HepG2 (cell line): Measurements from ENCODE around the gene SLC25A47. TPM values are rescaled to one million over a fixed set of nuclear protein-coding genes. Genes with fewer than 3 reads are reported as not detected.

Experiments used
- ATAC-seq: fragments of 200-7000 bp; cut with Tn5 transposase; 3 replicates; pipeline ENCODE4 v1.9.1; 2020; ENCODE audit warnings: mild to moderate bottlenecking, moderate library complexity
- BruUV-seq: library from RNA; stranded (reverse); fragments of 400-500 nt; replicated peaks from 2 replicates; lab custom pipeline; 2021; lab: Mats Ljungman, UMichigan
- CTCF ChIA-PET: fragments of 300-600 bp; formaldehyde crosslinking; extraction: SDS; loops from one replicate; lab custom pipeline; 2021; ENCODE audit warnings: low total read pairs, inconsistent platforms, low intra/inter-chr PET ratio; lab: Yijun Ruan, JAX
- POLR2A ChIA-PET: fragments of 350-600 bp; sonication (Branson Sonifier 250); formaldehyde crosslinking; loops from one replicate; lab custom pipeline; 2020; ENCODE audit warnings: antibody characterized with exemption, inconsistent platforms; lab: Yijun Ruan, JAX
- DNase-seq: peaks from one replicate; pipeline ENCODE4 v3.0.0-alpha.2; 2015; ENCODE audit warnings: low spot score
- FAIRE-seq: peaks from 3 replicates; lab custom pipeline; 2011; peaks lifted over from hg19 to GRCh38; lab: Jason Lieb, UNC
- H2AFZ ChIP-seq: one replicate; pipeline ENCODE4 v1.6.1; 2011; ENCODE audit warnings: low read length, inconsistent platforms
- H3K27ac ChIP-seq: fragments of 300-600 bp; 3 replicates; pipeline ENCODE4 v1.8.0; 2011; ENCODE audit warnings: mixed run types, mild to moderate bottlenecking, mixed read lengths, low read length, inconsistent platforms; ENCODE audit not compliant: insufficient read depth; ENCODE audit errors: extremely low read length
- H3K27me3 ChIP-seq, 2 experiments: fragments of 200-600 bp in 1 of 2; 2 replicates in 1 of 2; 3 replicates in 1 of 2; pipeline versions ENCODE4 v1.6.0 to v1.8.0; 2011; ENCODE audit warnings: low read length in 2 of 2, mild to moderate bottlenecking in 2 of 2, moderate library complexity in 2 of 2, inconsistent platforms in 1 of 2; ENCODE audit not compliant: insufficient read depth in 2 of 2, control insufficient read depth in 1 of 2
- H3K36me3 ChIP-seq, 2 experiments: fragments of 200-600 bp in 1 of 2; replicated peaks in 1 of 2; 2 replicates in 1 of 2; 3 replicates in 1 of 2; pipeline versions ENCODE4 v1.5.1 to v1.8.0; 2011; ENCODE audit warnings: low read length in 2 of 2, inconsistent platforms in 1 of 2; ENCODE audit not compliant: insufficient read depth in 2 of 2, control insufficient read depth in 1 of 2
- H3K4me1 ChIP-seq: 2 replicates; pipeline ENCODE4 v1.5.1; 2012; ENCODE audit warnings: low read length, inconsistent platforms; ENCODE audit not compliant: insufficient read depth
- H3K4me2 ChIP-seq: 2 replicates; pipeline ENCODE4 v1.6.0; 2011; ENCODE audit warnings: low read depth, low read length, inconsistent platforms
- H3K4me3 ChIP-seq, 3 experiments: fragments of 200-600 bp in 1 of 3; sonication (generic), shearing (Covaris generic) in 1 of 3; replicated peaks in 1 of 3; 2 replicates each; pipeline ENCODE4 v1.5.1; 2011 to 2016; ENCODE audit warnings: low read length in 3 of 3, inconsistent platforms in 2 of 3, low read depth in 2 of 3, mild to moderate bottlenecking in 2 of 3, control low read depth in 1 of 3, mixed read lengths in 1 of 3; ENCODE audit not compliant: insufficient read depth in 1 of 3
- H3K79me2 ChIP-seq: one replicate; pipeline ENCODE4 v1.6.1; 2011; ENCODE audit warnings: low read length, inconsistent platforms; ENCODE audit not compliant: insufficient read depth
- H3K9ac ChIP-seq: 2 replicates; pipeline ENCODE4 v1.6.0; 2011; ENCODE audit warnings: mild to moderate bottlenecking, low read depth, low read length, inconsistent platforms; ENCODE audit not compliant: insufficient read depth
- H3K9me3 ChIP-seq: 2 replicates; pipeline ENCODE4 v1.5.1; 2012; ENCODE audit warnings: mild to moderate bottlenecking, low read length
- H4K20me1 ChIP-seq: 2 replicates; pipeline ENCODE4 v1.6.0; 2011; ENCODE audit warnings: inconsistent platforms, mild to moderate bottlenecking, low read length, moderate library complexity; ENCODE audit not compliant: insufficient read depth
- AFF4 ChIP-seq: sonication (generic); formaldehyde crosslinking; IDR thresholded peaks from 2 replicates; pipeline ENCODE4 v1.4.0; 2020; ENCODE audit warnings: missing genetic modification reagents
- BCL6 ChIP-seq: IDR thresholded peaks from 2 replicates; pipeline ENCODE4 v1.6.1; 2016; ENCODE audit warnings: missing genetic modification reagents, missing compliant biosample characterization
- CENPT ChIP-seq: sonication (generic); formaldehyde crosslinking; IDR thresholded peaks from 2 replicates; pipeline ENCODE4 v1.8.0; 2022; ENCODE audit warnings: low read depth, mild to moderate bottlenecking, moderate library complexity, missing genetic modification reagents
- FOSL2 ChIP-seq: sonication (generic); formaldehyde crosslinking; IDR thresholded peaks from 2 replicates; pipeline ENCODE4 v1.4.0; 2020; ENCODE audit warnings: missing genetic modification reagents
- GPN1 ChIP-seq: sonication (generic); formaldehyde crosslinking; IDR thresholded peaks from 2 replicates; pipeline ENCODE4 v1.5.1; 2020; ENCODE audit warnings: missing genetic modification reagents, borderline replicate concordance
- HOXA3 ChIP-seq: sonication (generic); formaldehyde crosslinking; IDR thresholded peaks from 2 replicates; pipeline ENCODE4 v1.5.0; 2020; ENCODE audit warnings: missing genetic modification reagents
- MED13 ChIP-seq: sonication (generic); formaldehyde crosslinking; IDR thresholded peaks from 2 replicates; pipeline ENCODE4 v1.5.0; 2020; ENCODE audit warnings: missing genetic modification reagents
- MIXL1 ChIP-seq: IDR thresholded peaks from 2 replicates; pipeline ENCODE4 v1.6.1; 2016
- PRDM15 ChIP-seq: sonication (generic); formaldehyde crosslinking; IDR thresholded peaks from 2 replicates; pipeline ENCODE4 v1.4.0; 2020; ENCODE audit warnings: missing genetic modification reagents
- RARA ChIP-seq: IDR thresholded peaks from 2 replicates; pipeline ENCODE4 v1.6.1; 2016; ENCODE audit warnings: missing genetic modification reagents, missing compliant biosample characterization
- RFX5 ChIP-seq: IDR thresholded peaks from 2 replicates; pipeline ENCODE4 v1.6.1; 2011; ENCODE audit warnings: low read depth, low read length, improper control_type of control experiment
- RXRA ChIP-seq: sonication (generic); formaldehyde crosslinking; IDR thresholded peaks from 2 replicates; pipeline ENCODE4 v1.5.1; 2020; ENCODE audit warnings: missing genetic modification reagents
- SIN3A ChIP-seq: IDR thresholded peaks from 2 replicates; pipeline ENCODE4 v1.6.1; 2011; ENCODE audit warnings: low read depth, mild to moderate bottlenecking, control low read depth, low read length, borderline replicate concordance
- SP140L ChIP-seq: sonication (generic); formaldehyde crosslinking; IDR thresholded peaks from 2 replicates; pipeline ENCODE4 v1.4.0; 2020; ENCODE audit warnings: missing genetic modification reagents, borderline replicate concordance
- ZNF225 ChIP-seq: sonication (generic); formaldehyde crosslinking; IDR thresholded peaks from 2 replicates; pipeline ENCODE4 v1.4.0; 2020; ENCODE audit warnings: mild to moderate bottlenecking, missing genetic modification reagents
- ZNF329 ChIP-seq: sonication (generic); formaldehyde crosslinking; IDR thresholded peaks from 2 replicates; pipeline ENCODE4 v1.9.0; 2021; ENCODE audit warnings: low read depth, mild to moderate bottlenecking, missing genetic modification reagents
- WGBS: methylation state at CpG from one replicate; pipeline ENCODE4 v1.1.6; 2017; ENCODE audit warnings: low lambda C conversion rate; 5-methylcytosine and 5-hydroxymethylcytosine counted together
- in situ Hi-C: cut with HindIII; loops from 2 replicates; pipeline ENCODE4 v1.10.0; 2017; ENCODE audit warnings: low pct_unique_long_range_greater_than_20kb; ENCODE audit not compliant: extremely low pct_ligation_motif_present
- intact Hi-C: fragments of 100-400 bp; cut with micrococcal nuclease; formaldehyde crosslinking; loops from one replicate; pipeline ENCODE4 v1.10.0; 2022; ENCODE audit not compliant: unreplicated experiment
- polyA plus RNA-seq, 8 experiments: library from polyadenylated mRNA; depleted of rRNA in 3 of 8; stranded (reverse) in 7 of 8; unstranded in 1 of 8; fragments of >200 nt; fragmentation: Illumina TruSeq in 4 of 8; extraction: Trizol in 4 of 8; gene quantifications; 2 replicates each; pipeline versions ENCODE4 v1.2.1 to v1.2.3, GENCODE V29; 2011 to 2016; ENCODE audit warnings: low read depth in 4 of 8, missing spikeins in 1 of 8, mixed read lengths in 1 of 8; ENCODE audit not compliant: insufficient read depth in 1 of 8
- total RNA-seq, 5 experiments: library from RNA; depleted of rRNA; stranded (reverse); fragments of >200 nt; fragmentation: Illumina TruSeq; extraction: Trizol; gene quantifications; 2 replicates each; pipeline ENCODE4 v1.2.3, GENCODE V29; 2016; ENCODE audit warnings: low read depth in 1 of 5

Gene SLC25A47
- total and polyA plus RNA-seq, 2 of the 13 experiments (the other 11 are each of a cell fraction or from before 2014, with no cell fraction given), result 1.0 to 1.7 TPM

DNA sequence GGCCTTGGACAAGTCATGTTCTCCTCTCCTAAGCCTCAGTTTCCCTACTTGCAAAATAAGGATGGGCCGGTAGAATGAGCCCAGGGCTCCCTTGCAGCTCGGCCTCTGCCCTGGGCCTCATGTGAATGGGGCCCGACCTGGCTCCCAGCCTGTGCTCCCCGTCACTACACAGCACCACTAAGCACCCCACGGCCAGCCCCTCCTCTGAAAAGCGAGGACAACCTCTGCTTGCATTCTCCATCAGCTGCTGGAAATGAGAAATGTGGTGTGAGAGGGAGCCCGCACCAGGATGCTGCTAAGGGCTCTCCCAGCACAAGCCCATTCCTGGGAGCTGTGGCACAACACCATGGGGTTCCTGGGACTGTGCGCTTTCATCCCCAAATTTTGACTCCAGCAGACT lies 10.2 kb downstream of the SLC25A47 start:
- CTCF ChIA-PET, result no interaction called here
- Histone ChIP-seq H3K4me2 (no peak overlapping the region), H3K9ac (no peak overlapping the region), H2AFZ (no peak overlapping the region), H3K9me3 (no peaks in the 10 kb centered on the region), H3K4me3 (no peak overlapping the region), H3K79me2 (no peaks in the 10 kb centered on the region), H3K4me1 (peaks cover 21% of the 10 kb centered on the region), H3K27me3 (no peaks in the 10 kb centered on the region), H3K36me3 (peaks cover 10 to 23% of the 10 kb centered on the region in 2 experiments; a peak in 4 of 5 replicates), H3K27ac (no peak overlapping the region), H4K20me1 (no peaks in the 10 kb centered on the region)
- no CpG with 5 or more reads among the region's 8 CpGs for WGBS
- POLR2A ChIA-PET, result no interaction called here
- no peak for DNase-seq
- BruUV-seq, result no TSS peak
- intact Hi-C loops (no loop called here), in situ Hi-C loops (no loop called here)
- no peak for TF ChIP-seq ZNF225 (CRISPR knock-in tag)
- TF ChIP-seq SP140L (CRISPR knock-in tag), result no peak
- TF ChIP-seq HOXA3 (CRISPR knock-in tag), result no peak
- no peak for TF ChIP-seq ZNF329 (CRISPR knock-in tag)
- no peak for TF ChIP-seq BCL6
- TF ChIP-seq RXRA (CRISPR knock-in tag), result no peak
- TF ChIP-seq MED13, result no peak
- no peak for TF ChIP-seq SIN3A
- no peak for TF ChIP-seq FOSL2 (CRISPR knock-in tag)
- no peak for TF ChIP-seq AFF4 (CRISPR knock-in tag)
- no peak for TF ChIP-seq MIXL1 (CRISPR knock-in tag)
- no peak for TF ChIP-seq CENPT (CRISPR knock-in tag)
- TF ChIP-seq GPN1, result no peak
- no peak for TF ChIP-seq RFX5
- TF ChIP-seq PRDM15 (CRISPR knock-in tag), result no peak
- no peak for TF ChIP-seq RARA
- FAIRE-seq, result no peak
- no peak for ATAC-seq
